ENCODE results near the gene WNT1. TPM values are rescaled to one million over a fixed set of nuclear protein-coding genes. Genes with fewer than 3 reads are reported as not detected.
A peak's percentile ranks its signal among the peaks of the same experiment; 100 is the strongest.

WNT1 gene
- total RNA-seq = not detected

- Histone ChIP-seq H3K27me3 (peaks cover 2 to 97% of the 10 kb centered on the region in 2 donors), H3K4me3 (peak within 1 kb of the TSS; percentile 4 to 40 (median 20)), H3K4me1 (peaks cover 0 to 52% (median 37%) of the 10 kb centered on the region in 4 donors), H3K27ac (no peak within 1 kb of the TSS), H3K36me3 (no peaks in the 10 kb centered on the region), H3K9me3 (no peaks in the 10 kb centered on the region)
- 2 to 3% methylated on average over 8 to 44 of the region's 45 CpGs for WGBS, 2 donors
- DNase-seq (ENCODE audit: low spot score in 2 of 2) = no peak
- no peak for TF ChIP-seq EP300 (IDR thresholded peaks at IDR 0.05)
- TF ChIP-seq POLR2A (IDR thresholded peaks at IDR 0.05) = no peak
- peak in 4 of 5 experiments; percentile 3 to 47 (median 17) for TF ChIP-seq CTCF (IDR thresholded peaks at IDR 0.05)
Observed at GRCh38 chr12:48978291-48978740, at the start of gene WNT1. TSS of gene WNT1 (plus strand) at chr12:48978322. CDS start at chr12:48978651, 329 bp downstream.

- no peak for TF ChIP-seq EP300 (IDR thresholded peaks at IDR 0.05)
- no peak overlapping the region for H3K27ac ChIP-seq
- H3K27me3 ChIP-seq = no peaks in the 10 kb centered on the region
- H3K36me3 ChIP-seq = peaks cover 0 to 48% (median 0%) of the 10 kb centered on the region in 3 donors
- H3K4me1 ChIP-seq = peaks cover 0 to 15% (median 2%) of the 10 kb centered on the region in 4 donors
- 90 to 97% methylated on average over 1 of the region's 1 CpG for WGBS, 2 donors
- no peaks in the 10 kb centered on the region for H3K9me3 ChIP-seq
- no peak for DNase-seq (ENCODE audit: low spot score in 2 of 2)
- H3K4me3 ChIP-seq = no peak overlapping the region
Observed at GRCh38 chr12:48929551-48929950, 48.6 kb upstream of the WNT1 start.

GRCh38 chr12:48930475-48930874 lies 47.6 kb upstream of the WNT1 start:
- TF ChIP-seq POLR2A (IDR thresholded peaks at IDR 0.05) (no peak), CTCF (IDR thresholded peaks at IDR 0.05) (no peak), EP300 (IDR thresholded peaks at IDR 0.05) (no peak)
- no peak overlapping the region for H3K27ac ChIP-seq
- no peaks in the 10 kb centered on the region for H3K27me3 ChIP-seq
- peaks cover 0 to 57% (median 0%) of the 10 kb centered on the region in 3 donors for H3K36me3 ChIP-seq
- no peak overlapping the region for H3K4me3 ChIP-seq
- H3K9me3 ChIP-seq = no peaks in the 10 kb centered on the region
- no peak for DNase-seq (ENCODE audit: low spot score in 2 of 2)
- 76 to 79% methylated on average over 4 of the region's 4 CpGs for WGBS, 2 donors
- H3K4me1 ChIP-seq = peaks cover 0 to 5% (median 2%) of the 10 kb centered on the region in 4 donors

GRCh38 chr12:48932878-48933277 lies 45.2 kb upstream of the WNT1 start:
- peaks cover 0 to 74% (median 0%) of the 10 kb centered on the region in 3 donors for H3K36me3 ChIP-seq
- DNase-seq (ENCODE audit: low spot score in 2 of 2) = no peak
- H3K9me3 ChIP-seq = no peaks in the 10 kb centered on the region
- no peak overlapping the region for H3K4me3 ChIP-seq
- H3K27me3 ChIP-seq = no peaks in the 10 kb centered on the region
- TF ChIP-seq POLR2A (IDR thresholded peaks at IDR 0.05) (no peak), CTCF (IDR thresholded peaks at IDR 0.05) (no peak), EP300 (IDR thresholded peaks at IDR 0.05) (no peak)
- H3K27ac ChIP-seq = peak overlapping the region in 1 of 4 donors; percentile 42
- H3K4me1 ChIP-seq = peaks cover 0 to 11% (median 0%) of the 10 kb centered on the region in 4 donors
- WGBS, 2 donors = 82 to 91% methylated on average over 2 of the region's 2 CpGs

- Histone ChIP-seq H3K4me3 (no peak overlapping the region), H3K4me1 (peaks cover 0 to 11% (median 0%) of the 10 kb centered on the region in 4 donors), H3K36me3 (peaks cover 0 to 80% (median 0%) of the 10 kb centered on the region in 3 donors), H3K27me3 (no peaks in the 10 kb centered on the region), H3K9me3 (no peaks in the 10 kb centered on the region), H3K27ac (peak overlapping the region in 1 of 4 donors; percentile 42)
- WGBS, 2 donors = 85% methylated on average over 9 of the region's 9 CpGs
- TF ChIP-seq CTCF (IDR thresholded peaks at IDR 0.05) (no peak), EP300 (IDR thresholded peaks at IDR 0.05) (no peak), POLR2A (IDR thresholded peaks at IDR 0.05) (no peak)
- no peak for DNase-seq (ENCODE audit: low spot score in 2 of 2)
Observed at GRCh38 chr12:48933664-48934311, 44.3 kb upstream of the WNT1 start.

Measured in tibial nerve (tissue), 4 donors.